CD4-positive, alpha-beta T cell treated with Interleukin-4 for 4 hours (primary cell): ENCODE data around the gene DDX56.
"Not testable (repeated sequence)": the region's sequence is repeated elsewhere in the genome, so short reads cannot be mapped to it uniquely, and the experiment has no call there.

Experiments used
- DNase-seq: peaks from one replicate; pipeline ENCODE4 v3.0.0-alpha.2; 2020

Gene DDX56

GRCh38 chr7:44595934-44596635 is 22.4 kb upstream of the DDX56 start:
- DNase-seq = no peak

DNA sequence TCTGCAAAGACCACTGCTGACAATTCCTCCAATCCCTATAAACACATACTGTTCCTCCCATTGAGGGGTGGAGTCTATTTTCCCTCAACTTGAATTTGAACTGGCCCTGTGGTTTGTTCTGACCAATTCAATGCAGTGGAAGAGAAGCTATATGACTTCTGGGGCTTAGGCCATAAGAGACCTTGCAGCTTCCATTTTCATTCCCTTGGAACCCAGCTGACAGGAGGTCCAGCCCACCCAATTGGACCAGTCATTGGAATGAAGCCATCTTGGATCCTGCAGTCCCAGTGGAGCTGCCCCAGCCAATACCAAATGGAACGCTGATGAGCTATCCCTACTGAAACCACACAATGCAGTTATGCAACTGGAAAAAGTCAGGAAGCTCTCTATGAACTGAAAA is 17.2 kb upstream of the DDX56 start:
- DNase-seq = no peak

DNA sequence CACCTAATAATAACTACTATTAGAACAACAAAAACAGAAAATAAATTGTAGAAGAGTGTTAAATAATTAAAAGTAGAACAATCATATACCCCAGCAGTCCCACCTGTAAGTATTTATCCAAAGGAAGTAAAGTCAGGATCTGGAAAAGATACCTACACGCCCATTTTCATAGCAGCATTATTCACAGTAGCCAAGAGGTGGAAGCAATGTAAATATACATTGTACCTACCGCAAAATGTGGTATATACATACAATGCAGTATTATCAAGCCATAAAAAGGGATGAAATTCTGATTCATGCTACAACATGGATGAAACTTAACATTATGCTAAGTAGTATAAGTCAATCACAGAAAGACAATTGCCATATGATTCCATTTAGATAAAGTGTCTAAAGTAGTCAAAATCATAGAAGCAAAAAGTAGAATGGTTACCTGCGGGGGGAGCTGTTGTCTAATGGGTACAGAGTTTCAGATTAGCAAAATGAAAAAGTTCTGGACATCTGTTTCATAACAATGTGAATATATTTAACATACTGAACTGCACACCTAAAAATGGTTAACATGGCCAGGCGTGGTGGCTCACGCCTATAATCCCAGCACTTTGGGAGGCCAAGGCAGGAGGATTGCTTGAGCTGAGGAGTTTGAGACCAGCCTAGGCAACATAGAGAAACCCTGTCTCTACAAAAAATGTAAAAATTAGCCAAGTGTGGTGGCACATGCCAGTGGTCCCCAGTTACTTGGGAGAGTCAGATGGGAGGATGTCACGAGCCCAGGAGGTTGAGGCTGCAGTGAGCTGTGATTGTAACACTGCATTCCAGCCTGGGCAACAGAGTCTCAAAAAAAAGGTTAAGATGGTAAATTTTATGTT is 14.4 kb upstream of the DDX56 start:
- DNase-seq = peak; percentile 80

DNA sequence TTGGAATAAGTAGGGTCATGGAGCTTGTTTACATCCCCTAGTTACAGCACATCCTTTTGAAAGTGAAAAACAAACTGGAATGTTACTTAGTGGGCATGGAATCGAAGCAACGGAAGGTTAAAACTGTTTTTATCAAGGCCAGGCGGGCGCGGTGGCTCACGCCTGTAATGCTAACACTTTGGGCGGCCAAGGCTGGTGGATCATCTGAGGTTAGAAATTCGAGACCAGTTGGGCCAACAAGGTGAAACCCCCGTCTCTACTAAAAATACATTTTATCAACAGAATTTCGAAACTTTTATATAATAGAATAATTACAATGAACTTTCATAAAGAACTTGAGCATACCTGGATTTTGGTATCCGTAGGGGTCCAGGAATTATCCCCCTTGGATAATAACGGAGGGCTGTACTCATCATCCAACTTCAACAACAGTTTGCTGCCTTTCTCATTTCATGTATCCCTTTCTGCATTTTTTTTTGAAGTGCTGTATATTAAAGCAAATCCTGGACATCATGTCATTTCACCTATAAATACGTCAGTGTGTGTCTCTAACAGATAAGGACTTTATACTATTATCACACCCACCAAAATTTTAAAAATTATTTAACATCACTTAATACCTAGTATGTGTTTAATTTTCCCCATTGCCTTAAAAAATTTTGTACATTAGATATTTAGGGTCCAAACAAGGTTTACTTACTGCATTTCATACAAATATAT is 9.6 kb upstream of the DDX56 start:
- no peak for DNase-seq

DNA sequence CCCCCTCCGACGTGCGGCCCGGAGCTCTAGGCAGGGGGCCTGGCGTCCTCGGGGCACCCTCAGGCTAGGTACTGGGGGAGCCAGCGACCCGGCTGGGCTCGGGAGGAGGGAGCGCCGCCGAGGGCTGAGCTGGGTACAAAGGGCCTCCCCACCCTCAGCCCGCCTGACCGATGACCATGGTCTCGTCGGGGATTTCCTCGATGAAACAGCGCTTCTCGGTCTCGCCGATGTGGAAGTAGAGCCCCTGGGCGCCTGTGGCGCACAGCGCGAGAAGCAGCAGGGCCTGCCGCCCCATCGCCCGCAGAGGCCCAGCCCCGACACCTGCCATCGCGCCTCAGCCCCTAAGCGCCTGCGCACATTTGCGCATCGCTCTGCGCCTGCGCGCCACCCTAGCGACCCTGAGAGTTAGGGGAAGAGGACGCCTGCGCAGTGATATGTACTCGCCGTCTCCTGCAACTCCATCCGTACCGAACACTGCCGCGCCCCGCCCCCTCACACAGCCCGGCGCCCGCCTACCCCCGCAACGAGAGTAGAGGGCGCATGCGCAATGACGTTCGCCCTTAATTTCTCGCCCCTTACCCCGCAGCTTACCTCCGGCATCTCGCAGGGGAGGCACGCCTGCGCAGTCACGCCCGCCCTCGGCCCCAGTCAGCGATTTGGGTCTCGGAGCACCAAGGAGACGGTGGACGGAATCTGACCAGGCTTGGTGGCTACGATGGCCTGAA is 8.3 kb upstream of the DDX56 start, which contains the start of gene TMED4:
Gene TMED4 (minus strand): TSS at position 353 of the 725 bp plus-strand sequence. CDS start 25 bp downstream, at position 328.
- peak; percentile 99 for DNase-seq

DNA sequence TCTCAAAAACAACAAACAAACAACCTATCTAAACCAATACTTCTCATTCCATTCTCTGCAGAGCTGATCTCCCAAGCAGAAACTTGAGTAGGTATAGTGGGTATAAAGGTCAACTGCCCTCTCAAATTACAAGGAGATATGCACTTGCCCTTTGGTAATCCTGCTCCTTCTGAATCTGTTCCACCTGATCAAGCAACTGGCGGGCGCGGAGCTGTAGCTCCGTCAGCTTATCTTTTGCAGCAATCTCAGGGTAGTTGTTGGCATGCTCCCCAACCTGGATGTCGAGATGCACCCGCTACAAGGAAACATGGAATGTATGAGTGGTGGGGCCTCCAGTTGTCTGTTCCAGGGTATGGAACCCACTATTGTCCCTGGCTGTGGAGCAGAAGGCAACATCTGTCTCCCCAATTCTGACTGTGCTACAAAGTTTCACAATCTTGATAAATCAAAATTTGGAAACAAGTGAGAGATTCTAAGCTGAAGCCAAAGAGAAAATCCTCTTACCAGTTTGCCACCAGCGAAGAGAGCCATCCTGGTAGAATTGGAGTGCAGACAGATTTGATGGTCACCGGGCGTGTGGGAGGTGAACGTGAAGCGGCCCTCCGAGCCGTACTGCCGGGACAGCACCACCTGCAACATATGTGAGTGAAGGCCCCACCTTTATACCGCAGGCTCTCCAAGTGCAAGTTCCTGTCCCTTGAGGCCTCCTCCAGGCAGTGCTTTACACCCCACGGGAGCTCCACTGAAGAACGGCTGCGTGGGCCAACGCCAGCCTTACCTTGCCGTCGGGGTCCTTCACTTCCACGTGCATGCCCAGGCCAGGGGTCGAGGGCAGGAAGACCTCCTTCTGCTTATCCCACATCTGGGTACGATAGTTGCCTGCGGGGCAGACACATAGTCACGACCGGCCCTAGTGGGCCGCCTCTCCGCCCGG is 7.5 kb upstream of the DDX56 start:
- DNase-seq = peak; percentile 51

DNA sequence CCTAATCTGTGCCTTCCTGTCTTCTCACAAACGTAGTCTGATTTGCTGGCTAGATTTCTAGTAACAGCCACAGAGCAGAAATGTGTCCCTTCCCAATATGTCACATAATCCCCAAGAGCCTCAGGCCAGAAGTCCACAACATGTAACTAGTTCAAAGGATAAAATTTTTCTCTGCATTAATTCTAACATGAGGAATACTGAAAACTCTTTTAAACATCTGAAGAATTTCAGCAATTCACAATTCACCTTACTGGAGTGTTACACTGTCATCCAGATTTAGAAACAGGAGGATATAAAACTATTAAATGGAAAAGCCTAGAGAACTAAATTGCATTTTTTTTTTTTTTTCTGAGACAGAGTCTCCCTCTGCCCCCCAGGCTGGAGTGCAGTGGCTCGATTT is 2.5 kb upstream of the DDX56 start:
- DNase-seq = no peak

DNA sequence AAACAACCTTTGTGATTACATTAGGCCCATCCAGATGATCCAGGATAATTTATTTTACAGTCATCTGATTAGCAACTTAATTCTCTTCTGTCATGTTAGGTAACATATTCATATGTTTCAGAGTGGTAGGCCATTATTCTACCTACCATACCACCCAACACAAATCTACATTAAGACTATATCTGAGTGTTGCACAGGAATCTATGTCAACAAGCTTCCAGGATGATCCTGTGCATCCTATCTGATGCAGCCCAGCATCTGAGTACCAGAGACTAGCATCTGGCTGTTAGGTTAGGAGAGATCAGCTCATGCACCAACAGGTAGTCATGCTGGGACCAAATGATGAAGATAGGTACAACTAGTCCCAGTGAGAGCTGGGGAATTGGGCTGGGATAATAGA is 1.3 kb upstream of the DDX56 start:
- DNase-seq = no peak

DNA sequence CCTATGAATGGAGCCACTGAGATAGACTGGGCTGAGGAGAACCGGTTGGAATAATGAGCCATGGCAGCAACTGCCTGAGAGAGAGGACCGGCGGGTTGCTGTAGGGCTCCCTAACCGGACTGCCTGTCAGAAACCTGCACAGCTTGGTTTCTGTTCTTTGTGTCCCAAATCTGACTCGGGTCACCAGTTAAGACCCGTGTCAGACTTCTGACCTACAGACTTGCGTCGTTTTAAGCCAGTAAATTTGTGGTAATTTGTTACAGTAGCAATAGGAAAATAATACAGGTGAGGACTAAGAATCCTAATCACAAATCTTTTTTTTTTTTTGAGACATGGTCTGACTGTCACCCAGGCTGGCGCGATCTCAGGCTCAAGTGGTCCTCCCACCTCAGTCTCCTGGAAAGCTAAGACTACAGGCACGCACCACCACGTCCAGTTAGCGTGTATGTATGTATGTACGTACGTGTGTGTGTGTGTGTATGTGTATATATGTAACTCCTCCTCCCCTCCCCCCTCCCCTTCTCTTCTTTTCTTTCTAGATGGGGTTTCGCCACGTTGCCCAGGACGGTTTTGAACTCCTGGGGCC is 672 bp upstream of the DDX56 start:
- DNase-seq = no peak

- DNase-seq = no peak
These were observed 937 bp downstream of the DDX56 start for GRCh38 chr7:44572771-44573170.

DNA sequence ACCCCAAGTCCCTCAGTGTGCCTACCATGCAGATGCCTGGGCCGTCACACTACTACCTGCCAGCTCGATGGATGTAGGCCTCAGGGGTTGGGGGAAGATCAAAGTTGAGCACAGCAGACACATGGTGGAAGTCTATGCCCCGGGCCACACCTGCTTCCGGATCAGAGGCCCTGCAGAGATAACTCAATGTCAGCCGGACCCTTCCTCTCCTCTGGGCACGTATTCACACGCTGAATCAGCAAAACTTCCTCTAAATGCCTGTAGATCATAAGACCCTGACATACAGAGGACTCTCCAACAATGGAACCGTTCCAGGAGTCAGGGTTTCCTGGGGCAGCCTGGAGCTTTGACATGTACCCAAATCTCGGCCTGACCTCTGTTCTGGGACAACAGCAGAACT is 3.7 kb downstream of the DDX56 start:
- DNase-seq = no peak

DNA sequence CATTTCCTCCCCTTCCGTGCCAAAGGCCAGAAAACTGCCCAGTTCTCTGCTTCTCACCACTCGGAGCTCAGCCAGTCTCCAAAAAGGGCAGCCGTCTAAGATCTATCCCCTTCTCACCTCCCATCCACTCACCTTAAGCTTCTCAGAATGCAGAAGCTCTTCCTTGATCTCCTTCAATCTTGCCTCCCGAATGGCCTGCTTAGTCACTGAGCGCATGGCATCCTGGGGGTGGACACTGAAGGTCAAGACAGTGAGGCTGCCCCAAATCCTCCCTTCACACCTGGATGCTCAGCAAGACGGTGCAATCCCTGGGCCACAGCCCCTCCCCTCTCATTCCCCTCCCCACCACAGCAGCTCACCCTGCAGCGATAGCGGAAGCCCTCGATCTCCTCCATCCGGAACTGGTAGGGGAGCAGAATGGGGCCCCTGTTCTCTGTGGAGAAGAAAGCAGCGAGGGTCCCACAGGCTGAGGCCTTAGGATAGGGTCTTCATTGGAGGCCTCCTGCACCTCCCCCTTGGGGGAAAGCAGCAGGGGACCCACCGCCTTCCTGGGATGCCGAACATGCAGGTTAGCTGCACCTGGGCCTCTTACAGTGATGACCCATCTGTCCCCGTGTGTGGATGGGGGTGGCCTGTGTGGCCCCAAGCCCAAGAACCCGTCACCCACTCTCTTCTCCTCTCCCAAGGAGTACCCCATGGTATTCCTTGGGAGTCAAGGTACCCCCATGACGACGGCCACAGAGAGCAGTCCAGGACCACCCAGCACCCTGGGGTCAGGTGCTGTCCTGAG is 4.7 kb downstream of the DDX56 start:
- DNase-seq = no peak

DNA sequence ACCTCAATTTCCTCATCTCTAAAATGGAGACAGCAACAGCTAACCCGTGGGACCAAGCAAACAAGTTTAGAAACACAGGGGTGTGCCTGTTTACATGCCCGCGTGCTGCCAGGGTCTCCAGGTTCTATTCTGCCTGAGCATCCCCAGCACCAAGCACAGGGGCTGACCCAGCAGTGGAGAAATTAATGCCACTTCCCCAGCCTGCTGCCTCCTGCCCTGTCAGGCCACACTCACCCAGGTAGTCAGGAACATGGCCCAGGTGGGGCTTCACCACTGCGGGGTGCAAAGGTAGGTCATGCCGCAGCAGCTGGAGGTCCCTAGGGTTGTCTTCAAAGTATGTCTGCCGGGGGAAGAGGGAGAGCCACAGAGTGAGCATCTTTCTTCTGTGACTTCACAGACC is 5.8 kb downstream of the DDX56 start:
- DNase-seq = no peak

- DNase-seq = no peak
These were observed 7.0 kb downstream of the DDX56 start for GRCh38 chr7:44566680-44567079.

DNA sequence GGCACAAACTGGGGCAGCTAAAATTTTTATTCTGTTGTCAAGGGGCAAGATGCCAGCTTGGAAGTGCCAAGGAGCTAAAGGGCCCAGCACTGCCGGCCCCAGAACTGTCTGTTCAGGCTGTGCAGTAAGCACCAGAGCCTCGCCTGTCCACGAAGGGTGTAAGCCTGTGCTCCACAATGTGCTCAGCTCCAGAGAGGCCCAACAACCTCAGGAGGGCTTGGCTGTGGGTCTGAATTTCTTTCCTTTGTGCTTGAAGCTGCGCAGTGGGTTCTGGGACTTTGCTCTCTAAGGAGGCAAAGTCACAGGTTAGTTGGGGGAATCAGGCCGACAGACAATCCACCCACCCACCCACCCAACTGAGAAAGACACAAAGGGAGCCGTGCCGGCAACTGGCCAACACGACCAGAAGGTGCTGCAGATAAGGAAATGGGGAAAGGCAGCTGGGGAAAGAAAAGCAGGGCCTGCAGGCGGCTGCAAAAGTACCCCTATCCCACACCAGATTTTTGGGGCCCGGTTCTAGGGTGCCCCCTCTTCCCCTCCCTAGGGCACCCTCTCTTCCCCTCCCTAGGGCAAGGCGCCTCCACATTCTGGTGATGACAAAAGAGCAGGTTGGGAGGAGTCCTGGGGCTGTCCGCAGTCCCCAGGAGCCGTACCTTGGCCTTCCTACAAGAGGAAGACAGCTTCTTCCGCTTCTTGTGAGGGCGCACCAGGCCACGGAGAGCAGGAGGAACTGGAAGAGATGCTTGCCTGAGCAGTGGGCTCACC is 7.7 kb downstream of the DDX56 start:
- no peak for DNase-seq

DNA sequence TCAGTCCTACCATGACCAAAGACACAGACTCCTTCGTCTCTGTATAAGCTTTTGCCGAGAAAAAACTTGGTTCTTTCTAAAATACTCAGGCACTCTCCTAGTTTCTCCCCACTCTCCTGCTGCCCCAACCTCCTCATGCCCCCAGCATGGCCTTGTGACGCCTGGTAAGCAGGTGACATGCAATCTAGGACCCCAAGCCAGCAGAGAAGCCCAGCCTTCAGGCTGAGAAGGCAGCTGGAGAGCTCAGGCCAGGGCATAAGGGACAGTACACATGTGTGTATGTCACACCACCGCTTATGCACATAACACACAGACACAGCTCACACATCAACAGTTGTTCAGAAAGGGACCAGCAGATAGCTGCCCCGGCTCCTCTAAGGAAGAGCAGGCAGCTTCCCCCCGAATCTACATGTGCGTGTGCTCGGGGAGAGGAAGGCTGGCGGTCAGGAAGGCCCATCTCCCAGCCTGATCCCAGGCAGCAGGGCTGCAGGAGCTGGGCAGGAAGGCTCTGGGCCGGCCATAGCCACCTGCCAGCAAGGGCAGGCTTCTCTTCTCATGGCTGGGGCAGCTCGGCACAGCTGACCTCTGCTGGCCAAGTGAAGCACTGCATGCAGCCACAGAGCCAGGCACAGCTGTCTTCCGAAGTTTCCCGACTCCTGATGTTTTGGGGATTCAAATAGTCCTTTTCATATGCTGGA is 8.5 kb downstream of the DDX56 start:
- DNase-seq = peak; percentile 49

GRCh38 chr7:44564606-44565005 is 9.1 kb downstream of the DDX56 start:
- no peak for DNase-seq

- no peak for DNase-seq
These were observed 10.5 kb downstream of the DDX56 start for GRCh38 chr7:44563171-44563679.

- DNase-seq = not testable (repeated sequence)
These were observed 11.1 kb downstream of the DDX56 start for GRCh38 chr7:44562622-44562962.
